WTC11 (cell line): Measurements from ENCODE around the gene COG4. TPM values are rescaled to one million over a fixed set of nuclear protein-coding genes. Genes with fewer than 3 reads are reported as not detected.

ENCODE experiments used
- ATAC-seq: fragments of 200-7000 bp; cut with Tn5 transposase; 2 replicates; pipeline ENCODE4 v1.10.0; 2021; ENCODE audit warnings: mild to moderate bottlenecking, moderate library complexity
- CTCF ChIA-PET: fragments of 300-600 bp; sonication (Branson Sonifier 250); formaldehyde crosslinking; loops from one replicate; lab custom pipeline; 2021; ENCODE audit warnings: antibody characterized with exemption; lab: Charles Lee
- POLR2A ChIA-PET: fragments of 350-600 bp; sonication (Branson Sonifier 250); formaldehyde crosslinking; loops from one replicate; lab custom pipeline; 2021; ENCODE audit warnings: antibody characterized with exemption; lab: Charles Lee
- DNase-seq: peaks from one replicate; pipeline ENCODE4 v3.0.0; 2021; ENCODE audit warnings: low spot score
- H3K27ac Mint-ChIP-seq: 2 replicates; pipeline ENCODE4 v1.8.0; 2021; ENCODE audit warnings: mixed read lengths
- H3K27me3 Mint-ChIP-seq: 2 replicates; pipeline ENCODE4 v1.8.0; 2021; ENCODE audit warnings: low read depth, mild to moderate bottlenecking, moderate library complexity, mixed read lengths
- H3K36me3 Mint-ChIP-seq: 2 replicates; pipeline ENCODE4 v1.8.0; 2021; ENCODE audit warnings: mixed read lengths
- H3K4me1 Mint-ChIP-seq: 2 replicates; pipeline ENCODE4 v1.8.0; 2022; ENCODE audit warnings: mixed read lengths
- H3K4me3 Mint-ChIP-seq: 2 replicates; pipeline ENCODE4 v1.8.0; 2021; ENCODE audit warnings: mild to moderate bottlenecking, moderate library complexity, mixed read lengths
- H3K9me3 Mint-ChIP-seq: 2 replicates; pipeline ENCODE4 v1.8.0; 2021; ENCODE audit warnings: mixed read lengths
- IRF2 ChIP-seq: sonication (generic); formaldehyde crosslinking; IDR thresholded peaks from 2 replicates; pipeline ENCODE4 v1.8.0; 2022; ENCODE audit warnings: low read depth, missing genetic modification reagents, borderline replicate concordance
- ZNF396 ChIP-seq: fragments of 250-450 bp; sonication (Bioruptor Pico); IDR thresholded peaks from 2 replicates; pipeline ENCODE4 v1.8.0; 2021; ENCODE audit warnings: mild to moderate bottlenecking, moderate library complexity, borderline replicate concordance
- ZNF423 ChIP-seq: fragments of 250-450 bp; sonication (Bioruptor Pico); IDR thresholded peaks from 2 replicates; pipeline ENCODE4 v2.1.2; 2022; ENCODE audit warnings: mild to moderate bottlenecking, moderate library complexity
- ZNF671 ChIP-seq: fragments of 250-450 bp; sonication (Bioruptor Pico); IDR thresholded peaks from 2 replicates; pipeline ENCODE4 v1.8.0; 2021; ENCODE audit warnings: mild to moderate bottlenecking
- total RNA-seq: library from RNA; stranded (reverse); gene quantifications from 3 replicates; pipeline ENCODE4 v1.2.3, GENCODE V29; 2021

The COG4 gene
- total RNA-seq, 1 experiment from 2014 or later: 56.6 TPM

DNA sequence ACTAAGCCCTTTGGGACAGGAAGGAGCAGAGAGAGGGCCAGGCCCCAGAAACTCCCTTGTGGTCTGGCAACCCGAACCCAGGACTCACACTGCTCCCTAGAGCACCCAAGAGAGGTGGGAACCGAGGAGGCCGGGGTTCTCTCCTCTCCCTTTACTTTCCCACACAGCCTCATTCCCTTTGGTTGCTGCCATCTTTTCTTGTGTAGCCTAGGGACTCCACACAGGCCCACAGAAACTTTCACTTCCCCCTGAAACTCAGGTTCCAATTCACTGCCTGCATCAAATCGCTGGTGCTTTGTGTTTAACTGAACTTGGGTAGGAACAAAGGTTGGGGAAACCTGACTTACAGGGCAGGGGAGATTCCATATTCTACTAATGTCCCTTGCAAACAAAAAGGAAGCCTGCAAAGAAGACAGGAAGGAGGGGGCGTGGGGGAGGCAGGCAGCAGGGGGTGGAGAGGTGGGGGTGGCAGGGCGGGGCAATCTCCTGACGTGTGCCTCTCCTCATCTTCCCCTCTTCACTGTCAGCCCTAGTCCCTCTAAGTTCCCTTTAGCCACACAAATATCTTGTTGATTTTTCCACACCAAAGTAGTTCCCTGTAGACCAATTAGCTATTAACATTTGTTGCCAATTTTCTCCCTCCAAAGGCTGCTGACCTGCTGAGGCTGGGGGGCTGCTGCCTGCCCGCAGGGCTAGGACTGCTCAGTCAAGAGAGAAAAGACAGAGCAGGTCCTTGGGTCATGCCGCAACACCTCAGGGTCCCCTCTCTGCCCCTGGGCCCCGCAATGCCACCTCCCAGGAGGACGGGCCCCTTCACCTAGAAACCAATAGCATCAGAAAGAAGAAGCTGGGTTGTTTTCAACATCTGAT is 92.5 kb downstream of the COG4 start:
- Mint-ChIP-seq H3K27ac (peak overlapping the region; percentile 99), H3K36me3 (peaks cover 9% of the 10 kb centered on the region; the same call in 1 of the 2 replicates), H3K27me3 (no peaks in the 10 kb centered on the region), H3K4me3 (peak overlapping the region; percentile 48), H3K9me3 (no peaks in the 10 kb centered on the region), H3K4me1 (peaks cover 68% of the 10 kb centered on the region)
- POLR2A ChIA-PET: interaction anchor here (1.5 kb wide), 1 partner anchor 49 kb away, joined by 4 read pairs; no protein-coding TSS in a partner anchor
- TF ChIP-seq IRF2 (CRISPR knock-in tag) (no peak), ZNF423 (CRISPR knock-in tag) (no peak), ZNF396 (CRISPR knock-in tag) (no peak), ZNF671 (CRISPR knock-in tag) (0 out of 2 replicates have a peak, but pooled peaks have one; percentile 26)
- ATAC-seq (peak; percentile 19), DNase-seq (no peak)
- CTCF ChIA-PET: no interaction called here

Other genes starting within 250 kb of the COG4 start
- gene AARS1, start 234.0 kb downstream of the COG4 start, total RNA-seq: 174 to 214 TPM (median 174 TPM) in 3 replicates
- 34.3 to 38.4 TPM (median 36.1 TPM) in 3 replicates for gene DDX19B, start 224.4 kb downstream of the COG4 start, total RNA-seq
- gene DDX19A, start 176.7 kb downstream of the COG4 start, total RNA-seq: 42.0 to 47.0 TPM (median 43.7 TPM) in 3 replicates
- 46.0 to 49.4 TPM (median 46.2 TPM) in 3 replicates for gene ST3GAL2, start 84.5 kb downstream of the COG4 start, total RNA-seq
- 7.0 to 10.6 TPM (median 8.6 TPM) in 3 replicates for gene FCSK, start 69.0 kb downstream of the COG4 start, total RNA-seq
- gene SF3B3, start 262 bp upstream of the COG4 start, total RNA-seq: 423 to 475 TPM (median 430 TPM) in 3 replicates
- 6.0 to 8.8 TPM (median 7.5 TPM) in 3 replicates for gene IL34, start 123.0 kb upstream of the COG4 start, total RNA-seq
- 28.3 to 34.9 TPM (median 31.2 TPM) in 3 replicates for gene MTSS2, start 162.5 kb upstream of the COG4 start, total RNA-seq